ENCODE measurements around the gene GPR142. TPM values are rescaled to one million over a fixed set of nuclear protein-coding genes. Genes with fewer than 3 reads are reported as not detected.

GPR142 gene
- total RNA-seq: 0.10 TPM in 1 of 2 replicates, not detected in the other

GRCh38 chr17:74367206-74367605 is at the start of gene GPR142:
TSS of gene GPR142 (plus strand) at chr17:74367506. CDS start at chr17:74369541, 2,035 bp downstream.
- DNase-seq (ENCODE audit: extremely low read depth, low read depth, low spot score): no peak

- DNase-seq (ENCODE audit: extremely low read depth, low read depth, low spot score): no peak
These were observed 48.9 kb upstream of the GPR142 start for GRCh38 chr17:74318391-74318790.

GRCh38 chr17:74324521-74324920 is 42.8 kb upstream of the GPR142 start:
- DNase-seq (ENCODE audit: extremely low read depth, low read depth, low spot score): no peak

- DNase-seq (ENCODE audit: extremely low read depth, low read depth, low spot score): no peak
These were observed 41.9 kb upstream of the GPR142 start for GRCh38 chr17:74325376-74325742.

- DNase-seq (ENCODE audit: extremely low read depth, low read depth, low spot score): no peak
These were observed 41.4 kb upstream of the GPR142 start, which contains the start of gene KIF19 for GRCh38 chr17:74325743-74326379. TSS of gene KIF19 (plus strand) at chr17:74326226. CDS start at chr17:74326350, 124 bp downstream.

- DNase-seq (ENCODE audit: extremely low read depth, low read depth, low spot score): no peak
These were observed 40.8 kb upstream of the GPR142 start for GRCh38 chr17:74326506-74326905.

GRCh38 chr17:74328487-74328886 is 38.8 kb upstream of the GPR142 start:
- no peak for DNase-seq (ENCODE audit: extremely low read depth, low read depth, low spot score)

- no peak for DNase-seq (ENCODE audit: extremely low read depth, low read depth, low spot score)
These were observed 37.9 kb upstream of the GPR142 start for GRCh38 chr17:74329378-74329777.

GRCh38 chr17:74330446-74330845 is 36.9 kb upstream of the GPR142 start:
- no peak for DNase-seq (ENCODE audit: extremely low read depth, low read depth, low spot score)

- DNase-seq (ENCODE audit: extremely low read depth, low read depth, low spot score): no peak
These were observed 35.2 kb upstream of the GPR142 start for GRCh38 chr17:74332017-74332650.

GRCh38 chr17:74332763-74333283 is 34.5 kb upstream of the GPR142 start:
- DNase-seq (ENCODE audit: extremely low read depth, low read depth, low spot score): no peak

- DNase-seq (ENCODE audit: extremely low read depth, low read depth, low spot score): no peak
These were observed 32.8 kb upstream of the GPR142 start for GRCh38 chr17:74334393-74335039.

GRCh38 chr17:74335529-74336062 is 31.7 kb upstream of the GPR142 start:
- no peak for DNase-seq (ENCODE audit: extremely low read depth, low read depth, low spot score)

GRCh38 chr17:74336307-74336706 is 31.0 kb upstream of the GPR142 start:
- no peak for DNase-seq (ENCODE audit: extremely low read depth, low read depth, low spot score)

GRCh38 chr17:74337834-74338500 is 29.3 kb upstream of the GPR142 start:
- DNase-seq (ENCODE audit: extremely low read depth, low read depth, low spot score): no peak

- DNase-seq (ENCODE audit: extremely low read depth, low read depth, low spot score): no peak
These were observed 27.6 kb upstream of the GPR142 start for GRCh38 chr17:74339537-74340195.

GRCh38 chr17:74340470-74341023 is 26.8 kb upstream of the GPR142 start:
- DNase-seq (ENCODE audit: extremely low read depth, low read depth, low spot score): no peak

- DNase-seq (ENCODE audit: extremely low read depth, low read depth, low spot score): no peak
These were observed 25.1 kb upstream of the GPR142 start for GRCh38 chr17:74342224-74342623.

- no peak for DNase-seq (ENCODE audit: extremely low read depth, low read depth, low spot score)
These were observed 24.2 kb upstream of the GPR142 start for GRCh38 chr17:74343121-74343520.
